ENCODE results near the gene LARP1.

LARP1 gene

GRCh38 chr5:154762700-154763099, 7.5 kb downstream of the LARP1 start:
- DNase-seq, result no peak

- DNase-seq, result no peak
Observed at GRCh38 chr5:154764967-154765366, 9.8 kb downstream of the LARP1 start.

GRCh38 chr5:154765396-154765925, 10.3 kb downstream of the LARP1 start:
- no peak for DNase-seq

GRCh38 chr5:154766558-154767281, 11.5 kb downstream of the LARP1 start:
- DNase-seq, result no peak

- DNase-seq, result no peak
Observed at GRCh38 chr5:154767576-154767975, 12.4 kb downstream of the LARP1 start.

GRCh38 chr5:154768207-154768606, 13.0 kb downstream of the LARP1 start:
- no peak for DNase-seq

- no peak for DNase-seq
Observed at GRCh38 chr5:154770111-154770510, 14.9 kb downstream of the LARP1 start.

- peak; percentile 29 to 68 for DNase-seq
Observed at GRCh38 chr5:154771383-154771901, 16.3 kb downstream of the LARP1 start.

- no peak for DNase-seq
Observed at GRCh38 chr5:154773326-154773725, 18.1 kb downstream of the LARP1 start.

GRCh38 chr5:154776167-154776566, 21.0 kb downstream of the LARP1 start:
- no peak for DNase-seq

GRCh38 chr5:154778534-154778933, 23.4 kb downstream of the LARP1 start:
- DNase-seq, result no peak

- peak in 1 of 2 experiments; percentile 20 for DNase-seq
Observed at GRCh38 chr5:154779105-154779504, 23.9 kb downstream of the LARP1 start.

- DNase-seq, result no peak
Observed at GRCh38 chr5:154780128-154780527, 25.0 kb downstream of the LARP1 start.

- DNase-seq, result no peak
Observed at GRCh38 chr5:154782326-154782725, 27.1 kb downstream of the LARP1 start.

GRCh38 chr5:154782812-154783592, 27.8 kb downstream of the LARP1 start:
- no peak for DNase-seq

GRCh38 chr5:154783774-154784460, 28.7 kb downstream of the LARP1 start:
- DNase-seq, result no peak

GRCh38 chr5:154784856-154785255, 29.7 kb downstream of the LARP1 start:
- DNase-seq, result no peak

- DNase-seq, result no peak
Observed at GRCh38 chr5:154786414-154786813, 31.2 kb downstream of the LARP1 start.

- no peak for DNase-seq
Observed at GRCh38 chr5:154788212-154788611, 33.0 kb downstream of the LARP1 start.

- no peak for DNase-seq
Observed at GRCh38 chr5:154791535-154791934, 36.4 kb downstream of the LARP1 start.

- no peak for DNase-seq
Observed at GRCh38 chr5:154793599-154794524, 38.7 kb downstream of the LARP1 start.
